CMK (cell line): ENCODE measurements around the gene SLF2.

Experiments
- DNase-seq: peaks from one replicate; pipeline ENCODE4 v3.0.0-alpha.2; 2010; ENCODE audit warnings: low read depth

The SLF2 gene

GRCh38 chr10:100912605-100913469, at the start of gene SLF2:
SLF2 (plus strand) TSS chr10:100912963; CDS start chr10:100913111, 148 bp downstream.
- DNase-seq = peak; percentile 95

GRCh38 chr10:100863433-100863832, 49.3 kb upstream of the SLF2 start:
- DNase-seq = no peak

GRCh38 chr10:100864036-100864885, 48.5 kb upstream of the SLF2 start:
- no peak for DNase-seq

DNA sequence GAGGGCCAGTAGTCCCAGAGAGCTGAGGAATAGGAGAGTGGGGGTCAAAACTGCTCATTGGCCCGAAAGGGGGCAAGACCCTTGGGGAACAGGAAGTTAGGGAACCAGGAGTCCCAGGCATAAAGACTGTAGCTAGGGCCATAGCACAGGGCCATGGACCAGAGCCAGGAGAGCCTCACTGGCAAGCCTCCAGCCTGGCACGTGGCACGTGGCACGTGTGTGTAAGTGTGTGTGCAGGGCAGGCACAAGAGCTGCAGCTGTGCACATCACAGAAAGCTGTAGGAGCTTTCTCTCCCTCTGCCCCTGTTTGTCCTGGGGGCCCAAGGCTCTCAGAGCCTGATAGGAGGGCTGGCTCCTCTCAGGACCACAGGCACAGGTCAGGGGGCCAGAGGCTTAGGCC, 47.8 kb upstream of the SLF2 start:
- DNase-seq = no peak

DNA sequence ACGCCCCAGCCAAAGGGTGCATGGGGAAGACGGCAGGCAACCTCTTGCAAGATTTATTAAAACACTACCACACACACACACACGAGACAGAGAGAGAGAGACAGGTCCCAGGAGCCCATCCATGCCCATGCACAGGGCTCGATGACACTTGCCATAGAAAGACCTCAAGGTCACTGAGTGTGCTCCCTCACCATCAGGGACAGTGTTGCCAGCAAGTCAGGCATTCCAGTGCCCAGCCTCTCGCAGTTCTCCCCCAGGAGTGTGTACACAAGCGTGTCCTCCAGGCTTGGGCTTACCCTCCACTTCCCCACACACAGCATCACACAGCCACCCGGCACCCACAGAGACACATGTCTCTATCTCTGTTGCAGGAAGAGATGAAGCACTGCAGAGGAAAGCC, 46.8 kb upstream of the SLF2 start:
- no peak for DNase-seq

- no peak for DNase-seq
Measured at GRCh38 chr10:100866575-100867098, 46.1 kb upstream of the SLF2 start.

- DNase-seq = no peak
Measured at GRCh38 chr10:100867261-100867963, 45.4 kb upstream of the SLF2 start.

- no peak for DNase-seq
Measured at GRCh38 chr10:100868382-100868781, 44.4 kb upstream of the SLF2 start.

GRCh38 chr10:100869399-100869798, 43.4 kb upstream of the SLF2 start:
- no peak for DNase-seq

- DNase-seq = peak; percentile 47
Measured at GRCh38 chr10:100872034-100872791, 40.5 kb upstream of the SLF2 start.

- no peak for DNase-seq
Measured at GRCh38 chr10:100873146-100873826, 39.5 kb upstream of the SLF2 start.

DNA sequence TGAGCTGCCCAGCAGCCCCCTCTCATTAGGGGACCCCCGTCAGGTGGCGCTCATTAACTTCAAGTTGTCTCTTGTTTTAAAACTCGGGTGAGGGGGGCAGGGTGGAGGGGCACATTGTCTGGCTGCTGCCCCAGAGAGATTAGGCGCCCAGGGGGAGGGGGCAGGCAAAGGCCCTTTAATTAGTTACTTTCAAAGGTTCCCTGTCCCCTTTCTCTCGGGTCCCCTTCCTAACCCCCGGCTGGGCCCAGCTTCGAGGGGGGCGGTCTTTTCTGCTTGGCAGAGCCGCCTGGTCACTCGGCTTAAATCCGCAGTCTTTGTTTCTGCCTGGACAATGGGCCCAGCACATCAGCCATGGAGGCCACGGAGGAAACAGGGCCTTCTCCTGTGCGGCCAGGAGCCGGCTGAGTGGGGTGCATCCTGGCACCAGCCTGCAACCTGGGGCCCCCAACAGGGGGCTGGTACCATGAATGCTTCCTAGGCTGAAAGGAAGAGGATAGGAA, 38.9 kb upstream of the SLF2 start:
- no peak for DNase-seq

- no peak for DNase-seq
Measured at GRCh38 chr10:100874702-100875483, 37.9 kb upstream of the SLF2 start.

DNA sequence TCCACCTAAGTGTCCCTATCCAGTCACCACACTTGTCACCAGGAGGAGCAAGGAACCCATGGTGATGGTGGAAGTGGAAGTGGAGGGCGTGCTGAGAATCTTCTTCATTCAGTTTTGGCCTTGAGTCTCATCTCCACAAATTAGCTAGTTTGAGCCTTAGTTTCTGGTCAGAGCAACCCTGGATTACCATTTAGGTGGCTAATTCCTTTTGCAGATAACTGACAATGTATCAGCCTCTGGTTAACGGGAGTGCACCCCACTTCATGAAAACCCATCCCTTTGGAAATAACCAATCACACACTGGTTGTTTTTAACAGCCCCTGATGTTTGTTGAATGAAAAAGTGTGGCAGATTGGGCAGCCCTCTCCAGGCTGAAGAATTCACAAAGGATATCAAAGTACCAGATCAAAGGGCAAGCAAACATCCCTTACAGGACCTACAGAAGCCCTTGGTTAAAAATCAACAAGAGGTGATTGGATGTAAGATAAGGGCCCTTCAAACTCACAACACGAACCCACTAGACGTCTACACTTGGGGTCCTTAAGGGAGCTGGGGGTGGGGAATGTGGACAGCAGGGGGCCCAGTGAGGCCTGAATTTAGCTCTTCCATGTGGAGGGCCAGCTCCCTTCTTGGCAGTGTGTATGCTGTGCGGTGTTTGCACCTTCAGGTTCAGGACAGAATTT, 37.1 kb upstream of the SLF2 start:
- DNase-seq = no peak

- DNase-seq = no peak
Measured at GRCh38 chr10:100876585-100877460, 35.9 kb upstream of the SLF2 start.

GRCh38 chr10:100877461-100877850, 35.3 kb upstream of the SLF2 start:
- DNase-seq = no peak

DNA sequence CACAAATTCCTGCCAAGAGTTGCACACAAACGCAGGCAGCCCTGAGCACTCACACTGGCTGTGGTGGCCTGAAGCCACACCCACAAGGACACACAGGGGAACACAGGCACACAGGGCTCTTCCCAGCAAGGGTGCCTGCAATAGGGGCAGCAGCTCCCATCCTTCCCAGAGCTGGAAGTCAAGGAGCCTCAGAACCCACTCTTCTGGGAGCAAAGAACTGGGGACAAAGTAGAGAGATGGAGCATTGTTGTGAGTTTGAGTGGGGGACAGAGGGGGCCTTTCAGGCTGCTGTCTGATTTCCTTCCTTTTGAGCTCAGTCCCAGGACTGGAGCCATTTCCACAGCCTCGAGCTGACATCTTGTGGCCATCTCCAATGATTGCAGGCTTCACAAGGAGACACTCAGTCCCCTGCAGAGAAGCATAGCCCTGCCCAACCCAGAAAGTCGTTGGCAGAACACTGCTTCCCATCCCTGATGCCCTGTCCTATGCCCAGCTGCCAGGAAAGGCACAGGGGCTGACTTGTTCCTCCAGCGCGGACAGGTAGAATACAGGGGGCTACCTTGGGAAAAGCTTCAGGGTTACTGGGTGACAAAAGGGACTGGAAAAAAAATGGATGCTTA, 34.4 kb upstream of the SLF2 start:
- peak; percentile 26 for DNase-seq
